Hippocampal formation (tissue), 2 donors: ENCODE data around the gene HTR2A.

ENCODE experiments used
- DNase-seq, 2 donors: peaks; one replicate each; lab custom pipeline; 2025; lab: John Stamatoyannopoulos, UW

HTR2A gene

DNA sequence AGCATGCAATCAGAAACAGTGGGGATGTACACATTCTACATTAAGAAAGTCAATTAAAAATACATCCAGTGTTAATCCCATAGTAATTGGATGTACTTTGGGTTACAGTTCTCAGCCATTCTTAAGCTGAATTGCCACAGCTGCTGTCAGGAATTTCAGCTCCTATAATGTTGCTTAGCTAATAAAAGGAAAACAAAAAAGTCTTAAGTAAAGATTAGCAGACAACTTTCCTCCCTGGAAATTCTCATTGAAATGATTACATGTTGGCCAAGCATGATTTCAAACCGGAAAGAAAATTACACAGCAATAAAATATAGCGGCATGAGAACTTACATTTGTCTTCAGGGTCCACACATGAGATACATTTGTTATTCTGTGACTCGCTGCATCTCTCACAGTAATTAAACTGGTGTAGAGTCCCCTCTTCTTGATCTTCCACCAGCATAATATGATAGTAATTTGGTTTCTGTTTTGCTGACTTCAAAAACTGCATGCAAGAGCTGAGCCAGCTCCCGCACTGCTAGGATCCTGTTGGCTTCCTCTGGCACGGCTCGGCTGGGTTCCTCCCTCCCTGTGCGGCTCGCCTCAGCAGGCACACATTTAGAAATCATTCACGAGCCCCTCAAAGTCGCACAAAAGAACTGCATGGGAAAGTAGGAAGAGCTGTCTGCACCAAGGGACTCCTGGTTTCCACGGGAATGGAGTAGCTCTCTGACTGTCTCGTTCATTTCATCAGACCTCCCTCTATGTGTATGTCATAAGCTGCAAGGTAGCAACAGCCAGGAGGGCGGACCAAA lies at the start of gene HTR2A:
Gene HTR2A (minus strand): TSS at position 713 of the 797 bp plus-strand sequence. CDS start 1,147 bp downstream, outside the sequence.
- DNase-seq: peak in 1 of 2 donors; percentile 31

GRCh38 chr13:46936525-46936924 lies 39.7 kb upstream of the HTR2A start:
- DNase-seq: no peak

GRCh38 chr13:46934749-46935148 lies 37.9 kb upstream of the HTR2A start:
- no peak for DNase-seq

DNA sequence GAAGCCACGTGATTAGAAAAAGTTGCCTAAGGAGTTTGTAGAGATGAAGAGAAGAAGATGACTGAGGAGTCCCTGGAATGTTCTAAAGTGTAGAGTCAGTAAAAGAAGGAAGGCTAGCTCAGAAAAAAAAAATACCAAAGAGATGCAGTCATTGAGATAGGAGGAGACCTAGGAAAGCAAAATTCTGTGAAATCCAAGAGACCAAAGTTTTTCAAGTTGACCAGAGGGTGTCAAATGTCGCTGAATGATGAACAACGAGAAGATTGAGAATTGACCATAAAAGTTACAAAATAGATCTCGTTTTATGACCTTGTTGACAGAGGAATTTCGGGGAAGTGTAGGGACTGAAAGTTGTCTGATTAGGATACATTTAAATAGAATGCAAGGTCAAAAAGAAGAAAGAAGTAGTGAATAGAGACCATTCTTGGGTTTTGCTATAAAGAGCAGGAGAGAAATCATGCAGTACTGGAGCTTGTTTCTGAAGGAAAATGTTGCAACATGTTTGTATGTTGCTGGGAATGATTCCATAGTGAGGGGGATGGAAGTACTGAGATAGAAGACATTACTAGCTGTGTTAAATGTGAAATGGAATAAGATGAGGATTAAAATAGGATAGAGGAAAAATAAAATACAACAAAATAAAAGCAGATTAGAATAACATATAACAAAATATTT lies 30.2 kb upstream of the HTR2A start:
- no peak for DNase-seq

DNA sequence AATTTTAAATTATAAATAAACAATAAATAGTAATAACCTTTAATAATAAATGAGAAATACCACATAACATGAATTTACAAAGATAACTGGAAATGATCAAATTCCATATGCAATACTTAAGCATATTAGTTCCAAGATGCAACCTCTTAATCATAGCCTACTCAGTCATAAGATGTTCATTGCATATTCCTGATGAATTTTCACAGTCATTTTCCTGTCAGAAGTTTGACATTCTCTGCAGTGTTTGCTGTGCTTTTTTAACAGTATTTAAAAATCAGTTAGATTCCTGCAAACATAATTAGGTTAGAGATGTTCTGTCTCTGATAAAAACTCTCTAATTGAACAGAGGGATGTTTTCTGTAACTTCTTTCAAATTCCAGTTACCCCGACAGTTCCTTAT lies 28.6 kb upstream of the HTR2A start:
- no peak for DNase-seq

GRCh38 chr13:46914341-46914740 lies 17.5 kb upstream of the HTR2A start:
- DNase-seq: no peak

- DNase-seq: no peak
Observed at GRCh38 chr13:46913757-46914156, 16.9 kb upstream of the HTR2A start.

DNA sequence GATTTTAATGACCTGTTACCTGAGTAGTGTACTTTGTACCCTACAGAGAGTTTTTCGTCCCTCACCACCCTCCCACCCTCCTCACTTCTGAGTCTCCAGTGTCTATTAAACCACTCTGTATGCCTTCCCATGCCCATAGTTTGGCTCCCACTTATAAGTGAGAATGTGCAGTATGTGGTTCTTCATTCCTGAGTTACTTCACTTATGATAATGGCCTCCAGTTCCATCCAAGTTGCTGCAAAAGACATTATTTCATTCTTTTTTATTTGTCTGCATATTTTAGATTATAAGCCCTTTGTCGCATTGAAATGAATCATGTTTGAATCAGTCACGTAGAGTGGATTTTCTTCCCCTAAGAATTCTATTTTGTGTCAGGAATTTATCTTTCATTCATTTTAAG lies 12.2 kb upstream of the HTR2A start:
- no peak for DNase-seq

GRCh38 chr13:46908501-46908900 lies 11.6 kb upstream of the HTR2A start:
- DNase-seq: no peak

DNA sequence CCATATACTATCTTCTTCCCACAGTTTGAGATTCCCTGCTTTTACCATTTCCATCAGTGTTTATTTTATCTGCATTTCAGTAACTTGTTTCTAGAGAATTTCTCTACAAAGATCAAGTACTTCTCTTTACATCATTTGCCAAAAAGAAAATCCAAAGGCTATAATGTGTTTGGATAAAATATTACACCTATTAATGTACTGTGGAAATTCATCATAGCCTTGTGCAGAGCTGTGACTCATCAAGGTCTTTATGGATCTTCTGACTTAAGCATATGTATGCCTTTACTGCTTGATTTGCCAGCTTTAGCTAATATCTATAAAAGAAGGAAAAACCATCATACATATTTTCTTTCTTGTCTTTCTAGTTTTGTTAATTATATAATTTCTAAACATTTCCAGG lies 9.6 kb upstream of the HTR2A start:
- no peak for DNase-seq

- DNase-seq: no peak
Observed at GRCh38 chr13:46905249-46905648, 8.4 kb upstream of the HTR2A start.

DNA sequence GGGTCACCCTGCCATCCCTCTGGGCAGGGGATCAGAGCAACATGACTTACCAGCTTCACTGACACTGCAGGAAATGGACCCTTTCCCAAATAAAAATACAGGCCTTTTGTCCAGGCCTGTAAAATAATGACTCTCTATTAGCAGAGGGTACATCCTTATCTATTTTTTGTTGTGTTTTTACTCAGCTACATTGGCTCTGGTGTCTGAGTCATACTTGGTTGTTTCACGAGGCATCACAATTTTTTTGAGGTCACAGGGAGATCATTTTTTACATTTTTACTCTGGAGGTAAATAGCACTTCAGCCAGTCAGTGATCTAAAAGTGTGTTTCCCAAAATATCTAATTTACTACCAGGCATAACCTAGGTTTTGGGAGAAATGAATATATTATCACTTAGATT lies 6.9 kb upstream of the HTR2A start:
- no peak for DNase-seq

DNA sequence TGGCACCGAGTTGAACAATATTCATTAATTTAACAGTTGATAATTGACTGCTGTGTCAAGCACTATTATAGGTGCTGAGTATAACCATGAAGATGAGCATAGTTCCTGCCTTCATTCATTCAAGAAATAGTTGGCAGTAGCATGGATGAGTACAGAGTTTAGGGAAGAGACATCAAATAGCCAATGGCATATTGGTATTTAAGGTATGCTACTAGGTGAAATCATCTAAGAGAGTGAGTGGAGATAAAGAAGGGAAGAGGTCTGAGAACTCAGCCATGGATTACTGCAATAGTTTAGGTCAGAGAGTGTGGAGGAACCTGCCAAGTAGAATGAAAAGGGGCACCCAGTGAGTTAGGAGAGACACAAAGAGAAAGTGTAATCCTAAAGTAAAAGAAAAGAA lies 4.9 kb upstream of the HTR2A start:
- DNase-seq: no peak

- DNase-seq: peak in 1 of 2 donors; percentile 36
Observed at GRCh38 chr13:46899801-46900200, 2.9 kb upstream of the HTR2A start.

DNA sequence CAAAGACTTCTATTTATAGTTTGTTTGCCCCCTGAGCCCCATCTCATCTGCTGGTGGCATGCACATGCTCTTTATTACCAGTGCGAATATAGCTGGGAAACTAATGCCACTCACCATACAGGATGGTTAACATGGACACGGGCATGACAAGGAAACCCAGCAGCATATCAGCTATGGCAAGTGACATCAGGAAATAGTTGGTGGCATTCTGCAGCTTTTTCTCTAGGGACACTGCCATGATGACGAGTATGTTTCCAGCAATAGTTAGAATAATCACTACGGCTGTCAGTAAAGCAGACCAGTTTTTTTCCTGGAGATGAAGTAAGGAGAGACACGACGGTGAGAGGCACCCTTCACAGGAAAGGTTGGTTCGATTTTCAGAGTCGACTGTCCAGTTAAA lies 1.5 kb downstream of the HTR2A start:
- no peak for DNase-seq

DNA sequence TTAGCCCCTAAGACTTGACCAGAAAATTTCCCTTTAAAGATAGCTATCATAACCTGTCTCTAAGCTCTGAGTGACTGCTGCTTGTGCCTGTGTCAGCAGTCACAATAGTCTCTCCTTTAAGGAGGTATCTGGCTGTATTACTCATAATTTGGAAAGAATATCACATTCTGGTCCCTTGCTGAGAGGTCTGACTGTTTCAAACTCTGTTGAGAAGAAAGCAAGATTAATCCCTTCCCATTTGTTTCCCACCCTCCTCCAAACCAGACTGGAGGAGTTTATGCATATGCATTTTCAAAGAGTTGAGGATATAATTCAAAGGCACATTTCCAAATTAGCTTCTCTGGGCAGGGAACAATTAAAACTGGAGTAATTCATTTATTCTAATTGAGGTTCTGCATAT lies 2.3 kb downstream of the HTR2A start:
- no peak for DNase-seq

GRCh38 chr13:46893798-46894560 lies 2.9 kb downstream of the HTR2A start:
- peak; percentile 64 to 67 for DNase-seq

DNA sequence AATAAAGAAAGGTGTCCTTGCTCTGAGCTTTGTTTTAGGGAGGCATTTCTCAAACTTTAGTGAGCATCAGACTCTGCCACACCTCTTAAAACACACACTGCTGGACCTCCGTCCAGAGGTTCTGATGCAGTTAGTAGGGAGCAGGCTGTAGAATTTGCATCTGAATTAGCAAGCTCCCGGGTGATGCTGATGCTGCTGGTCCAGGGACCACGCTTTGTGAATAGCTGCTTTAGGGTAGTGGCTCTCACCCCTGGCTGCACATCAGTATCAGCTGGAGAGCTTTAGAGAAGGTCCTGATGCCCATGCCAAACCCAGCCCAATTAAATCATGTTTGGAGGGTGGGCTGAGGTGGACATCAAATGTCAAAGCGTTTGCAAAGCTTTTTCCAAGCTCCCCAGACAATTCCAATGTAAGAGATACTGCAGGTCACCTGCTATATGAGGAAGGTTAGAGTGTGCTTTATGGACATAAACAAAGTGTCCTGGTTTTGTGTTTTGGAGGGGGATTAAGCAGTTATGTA lies 3.6 kb downstream of the HTR2A start:
- no peak for DNase-seq

GRCh38 chr13:46885018-46885417 lies 11.8 kb downstream of the HTR2A start:
- no peak for DNase-seq

DNA sequence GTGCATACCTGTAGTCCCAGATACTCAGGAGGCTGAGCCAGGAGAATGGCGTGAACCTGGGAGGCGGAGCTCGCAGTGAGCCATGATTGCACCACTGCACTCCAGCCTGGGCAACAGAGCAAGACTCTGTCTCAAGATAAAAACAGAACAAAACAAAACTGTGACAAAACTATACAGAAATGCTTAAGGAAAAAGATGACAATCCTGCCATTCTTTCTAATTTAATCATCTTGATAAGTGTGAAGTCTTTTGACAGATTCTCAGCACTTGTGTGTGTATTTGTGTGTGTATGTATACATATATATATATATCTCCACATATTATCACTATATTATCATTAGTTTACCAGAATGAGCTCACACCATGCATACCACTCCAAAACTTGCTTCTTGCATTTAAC lies 12.3 kb downstream of the HTR2A start:
- DNase-seq: no peak

GRCh38 chr13:46881621-46882020 lies 15.2 kb downstream of the HTR2A start:
- DNase-seq: no peak

- no peak for DNase-seq
Observed at GRCh38 chr13:46874006-46874405, 22.8 kb downstream of the HTR2A start.

- no peak for DNase-seq
Observed at GRCh38 chr13:46871557-46871956, 25.3 kb downstream of the HTR2A start.
